ENCODE data around the gene OSBPL10. TPM values are rescaled to one million over a fixed set of nuclear protein-coding genes. Genes with fewer than 3 reads are reported as not detected.

The OSBPL10 gene
- total and polyA plus RNA-seq, 2 of the 8 experiments (the other 6 are each of a cell fraction or from before 2014, with no cell fraction given): 26.2 to 86.7 TPM

GRCh38 chr3:31721676-31722075 is 259.4 kb downstream of the OSBPL10 start:
- DNase-seq (ENCODE audit: low read depth in 1 of 2, low spot score in 2 of 2) (no peak), FAIRE-seq (no peak)
- no peak overlapping the region for H3K9ac ChIP-seq (replicated peaks in 1 of 4; ENCODE audit: extremely low read depth in 1 of 4, low read depth in 3 of 4, low read length in 3 of 4)
- no peak overlapping the region for H4K91ac ChIP-seq (replicated peaks; ENCODE audit: insufficient read length, low read length)
- peaks cover 0 to 11% of the 10 kb centered on the region in 2 experiments; a peak in 2 of 4 replicates for H3K79me2 ChIP-seq (ENCODE audit: control insufficient read depth in 1 of 2, insufficient read depth in 2 of 2, low read length in 2 of 2)
- no peak overlapping the region for H4K5ac ChIP-seq (ENCODE audit: insufficient read length, low read depth, low read length)
- no peak overlapping the region for H2BK5ac ChIP-seq (ENCODE audit: low read depth, low read length)
- H3K18ac ChIP-seq (ENCODE audit: extremely low read depth, low read length): no peak overlapping the region
- no peak overlapping the region for H3K4me2 ChIP-seq (ENCODE audit: insufficient read depth in 1 of 2, low read depth in 2 of 2, low read length in 2 of 2)
- H2BK120ac ChIP-seq (replicated peaks; ENCODE audit: low read depth, low read length): no peak overlapping the region
- no peaks in the 10 kb centered on the region for H3K23me2 ChIP-seq (ENCODE audit: low read depth, low read length)
- H3K27ac ChIP-seq (ENCODE audit: low read depth, low read length): no peak overlapping the region
- no peaks in the 10 kb centered on the region for H3K27me3 ChIP-seq (replicated peaks in 1 of 4; ENCODE audit: control insufficient read depth in 3 of 4, extremely low read depth in 1 of 4, insufficient read depth in 3 of 4, low read length in 3 of 4)
- H2AFZ ChIP-seq (ENCODE audit: low read length): no peak overlapping the region
- H3K56ac ChIP-seq (replicated peaks; ENCODE audit: insufficient read length, low read depth, low read length): no peak overlapping the region
- no peak overlapping the region for H2BK12ac ChIP-seq (ENCODE audit: low read depth, low read length)
- H3K14ac ChIP-seq (ENCODE audit: insufficient read length): no peak overlapping the region
- no peak overlapping the region for H2BK15ac ChIP-seq (ENCODE audit: low read length)
- no peaks in the 10 kb centered on the region for H3K9me3 ChIP-seq (ENCODE audit: insufficient read depth in 2 of 2, low read depth in 1 of 2, low read length in 1 of 2)
- H2BK20ac ChIP-seq (ENCODE audit: low read length): no peak overlapping the region
- no peak overlapping the region for H2AK5ac ChIP-seq (ENCODE audit: low read depth, low read length)
- no peaks in the 10 kb centered on the region for H3K79me1 ChIP-seq (ENCODE audit: low read depth, low read length)
- 82% methylated on average over 3 of the region's 3 CpGs; no CpG with 5 or more reads in 1 of the 2 experiments for WGBS, 2 experiments (ENCODE audit: extremely low coverage in 1 of 2, insufficient coverage in 1 of 2, insufficient read length in 1 of 2, insufficient replicate concordance in 2 of 2, low coverage in 1 of 2, low lambda C conversion rate in 2 of 2, missing lambda C conversion rate in 1 of 2)
- H3K4ac ChIP-seq (replicated peaks; ENCODE audit: insufficient read length, low read depth, low read length): no peak overlapping the region
- CTCF ChIA-PET (ENCODE audit: partially characterized antibody): interaction anchor here (0.9 to 1.8 kb wide), 8 partner anchors 22 to 432 kb away, joined by 3 to 6 read pairs (median 3); no protein-coding TSS in a partner anchor
- POLR2A ChIA-PET (ENCODE audit: partially characterized antibody): no interaction called here
- no peaks in the 10 kb centered on the region; a peak in 1 of 8 replicates for H3K36me3 ChIP-seq (ENCODE audit: control insufficient read depth in 2 of 4, insufficient read depth in 4 of 4, low read length in 3 of 4)
- H3K23ac ChIP-seq (ENCODE audit: insufficient read length): no peak overlapping the region
- H4K8ac ChIP-seq (ENCODE audit: extremely low read depth, insufficient read depth, low read length): no peak overlapping the region
- H3K4me1 ChIP-seq (replicated peaks in 1 of 4; ENCODE audit: control insufficient read depth in 3 of 4, insufficient read depth in 4 of 4, low read length in 3 of 4): peaks cover 0 to 9% (median 2%) of the 10 kb centered on the region in 4 experiments; a peak in 3 of 7 replicates
- H3K4me3 ChIP-seq (ENCODE audit: extremely low read depth in 1 of 4, insufficient read depth in 2 of 4, low read depth in 3 of 4, low read length in 4 of 4): no peak overlapping the region
- no peaks in the 10 kb centered on the region for H4K20me1 ChIP-seq (replicated peaks in 1 of 2; ENCODE audit: control insufficient read depth in 1 of 2, insufficient read depth in 2 of 2, low read length in 2 of 2)
- TF ChIP-seq RAD21 (IDR thresholded peaks at IDR 0.05 in 1 of 2, conservative IDR thresholded peaks at IDR 0.05 in 1 of 2; ENCODE audit: low read depth in 2 of 2, low read length in 2 of 2) (no peak), CHD1 (IDR thresholded peaks at IDR 0.05; ENCODE audit: low read depth, low read length) (no peak), CEBPB (IDR thresholded peaks at IDR 0.05; ENCODE audit: low read depth, low read length) (no peak), NRF1 (IDR thresholded peaks at IDR 0.05; ENCODE audit: low read depth, low read length) (no peak), BCL11A (IDR thresholded peaks at IDR 0.05; ENCODE audit: low read depth in 2 of 2, low read length in 2 of 2) (no peak), E2F6 (IDR thresholded peaks at IDR 0.05) (no peak), EGR1 (IDR thresholded peaks at IDR 0.05; ENCODE audit: borderline replicate concordance, low read depth, low read length) (no peak), CHD2 (IDR thresholded peaks at IDR 0.05; ENCODE audit: low read length) (no peak), YY1 (IDR thresholded peaks at IDR 0.05; ENCODE audit: low read depth, low read length) (no peak), CREB1 (IDR thresholded peaks at IDR 0.05) (no peak), NANOG (IDR thresholded peaks at IDR 0.05; ENCODE audit: insufficient read depth, low read depth, low read length, poor library complexity, severe bottlenecking) (no peak), EP300 (IDR thresholded peaks at IDR 0.05; ENCODE audit: borderline replicate concordance in 1 of 2, low read depth in 2 of 2, low read length in 2 of 2) (no peak), HDAC6 (IDR thresholded peaks at IDR 0.05; ENCODE audit: low read depth, low read length) (no peak), GTF2F1 (IDR thresholded peaks at IDR 0.05; ENCODE audit: borderline replicate concordance, low read depth, low read length) (no peak)
